Liver (tissue), 9 donors: ENCODE measurements around the gene CNPY3. TPM values are rescaled to one million over a fixed set of nuclear protein-coding genes. Genes with fewer than 3 reads are reported as not detected.
"Not testable (repeated sequence)": the region's sequence is repeated elsewhere in the genome, so short reads cannot be mapped to it uniquely, and the experiment has no call there.

Source experiments
- DNase-seq: peaks from one replicate; pipeline ENCODE4 v3.0.0-alpha.2; 2017; ENCODE audit warnings: low spot score
- H3K27ac ChIP-seq, 2 donors: one replicate each; pipeline ENCODE4 v1.7.0; 2013; ENCODE audit warnings: inconsistent platforms in 2 of 2, low read length in 2 of 2, control low read depth in 1 of 2, low read depth in 1 of 2, mild to moderate bottlenecking in 1 of 2
- H3K27me3 ChIP-seq, 4 donors: one replicate each; pipeline versions ENCODE4 v1.6.1 to v1.7.0; 2013; ENCODE audit warnings: low read length in 3 of 4, inconsistent platforms in 1 of 4, mild to moderate bottlenecking in 1 of 4, moderate library complexity in 1 of 4; ENCODE audit not compliant: control insufficient read depth in 4 of 4, insufficient read depth in 4 of 4
- H3K36me3 ChIP-seq, 4 donors: one replicate each; pipeline versions ENCODE4 v1.6.1 to v1.7.0; 2013; ENCODE audit warnings: low read length in 3 of 4, mild to moderate bottlenecking in 3 of 4, low read depth in 1 of 4, moderate library complexity in 1 of 4; ENCODE audit not compliant: control insufficient read depth in 4 of 4, insufficient read depth in 3 of 4
- H3K4me1 ChIP-seq, 4 donors: one replicate each; pipeline versions ENCODE4 v1.6.1 to v1.7.0; 2013; ENCODE audit warnings: low read length in 3 of 4, mild to moderate bottlenecking in 3 of 4, moderate library complexity in 1 of 4; ENCODE audit not compliant: control insufficient read depth in 4 of 4, insufficient read depth in 4 of 4
- H3K4me3 ChIP-seq, 3 donors: one replicate each; pipeline versions ENCODE4 v1.6.1 to v1.7.0; 2013; ENCODE audit warnings: low read length in 3 of 3, control low read depth in 1 of 3, low read depth in 1 of 3, mild to moderate bottlenecking in 1 of 3
- H3K9ac ChIP-seq, 2 donors: one replicate each; pipeline ENCODE4 v1.7.0; 2013; ENCODE audit warnings: low read length in 2 of 2, mild to moderate bottlenecking in 2 of 2, moderate library complexity in 2 of 2, control low read depth in 1 of 2, low read depth in 1 of 2
- H3K9me3 ChIP-seq, 4 donors: one replicate each; pipeline versions ENCODE4 v1.6.1 to v1.7.0; 2013; ENCODE audit warnings: low read length in 3 of 4; ENCODE audit not compliant: control insufficient read depth in 4 of 4
- CTCF ChIP-seq: fragments of 150-350 bp; IDR thresholded peaks from 2 replicates; pipeline ENCODE4 v1.5.1; 2017; ENCODE audit warnings: improper control_type of control experiment, low read depth, low read length; ENCODE audit not compliant: missing input control
- EGR1 ChIP-seq, 2 donors: IDR thresholded peaks; 2 replicates each; pipeline ENCODE4 v1.6.1; 2016 to 2018; ENCODE audit warnings: antibody characterized with exemption in 2 of 2, low read depth in 2 of 2
- FOXA1 ChIP-seq: IDR thresholded peaks from 2 replicates; pipeline ENCODE4 v1.6.1; 2016; ENCODE audit warnings: antibody characterized with exemption
- FOXA2 ChIP-seq: IDR thresholded peaks from 2 replicates; pipeline ENCODE4 v1.6.1; 2016; ENCODE audit warnings: antibody characterized with exemption
- GABPA ChIP-seq, 2 donors: IDR thresholded peaks in 1 of 2; conservative IDR thresholded peaks in 1 of 2; 2 replicates each; pipeline ENCODE4 v1.6.1; 2016; ENCODE audit warnings: antibody characterized with exemption in 2 of 2, mild to moderate bottlenecking in 1 of 2, moderate library complexity in 1 of 2
- HNF4A ChIP-seq, 2 donors: conservative IDR thresholded peaks; 2 replicates each; pipeline ENCODE4 v1.6.1; 2016; ENCODE audit warnings: antibody characterized with exemption in 2 of 2, mild to moderate bottlenecking in 2 of 2
- HNF4G ChIP-seq: IDR thresholded peaks from 2 replicates; pipeline ENCODE4 v1.6.1; 2016; ENCODE audit warnings: antibody characterized with exemption
- JUND ChIP-seq, 2 donors: IDR thresholded peaks; 2 replicates each; pipeline ENCODE4 v1.6.1; 2016; ENCODE audit warnings: antibody characterized with exemption in 2 of 2
- MAX ChIP-seq: IDR thresholded peaks from 2 replicates; pipeline ENCODE4 v1.6.1; 2016; ENCODE audit warnings: antibody characterized with exemption
- NR2F2 ChIP-seq: IDR thresholded peaks from 2 replicates; pipeline ENCODE4 v1.6.1; 2016; ENCODE audit warnings: antibody characterized with exemption
- RAD21 ChIP-seq, 2 donors: IDR thresholded peaks; 2 replicates each; pipeline ENCODE4 v1.6.1; 2016; ENCODE audit warnings: antibody characterized with exemption in 2 of 2, mild to moderate bottlenecking in 2 of 2
- RXRA ChIP-seq, 2 donors: IDR thresholded peaks; 2 replicates each; pipeline ENCODE4 v1.6.1; 2017 to 2018; ENCODE audit warnings: antibody characterized with exemption in 2 of 2, mild to moderate bottlenecking in 1 of 2
- SP1 ChIP-seq: IDR thresholded peaks from 2 replicates; pipeline ENCODE4 v1.6.1; 2018; ENCODE audit warnings: antibody characterized with exemption, mild to moderate bottlenecking
- TAF1 ChIP-seq: conservative IDR thresholded peaks from 2 replicates; pipeline ENCODE4 v1.6.1; 2016; ENCODE audit warnings: antibody characterized with exemption, mild to moderate bottlenecking
- ZBTB33 ChIP-seq: IDR thresholded peaks from 2 replicates; pipeline ENCODE4 v1.6.1; 2016; ENCODE audit warnings: antibody characterized with exemption
- WGBS: extraction: QIAGEN DNeasy Blood & Tissue Kit; methylation state at CpG from one replicate; pipeline ENCODE4 v1.1.7; 2013; 5-methylcytosine and 5-hydroxymethylcytosine counted together
- polyA plus RNA-seq, 2 donors: library from polyadenylated mRNA; stranded (reverse) in 1 of 2; unstranded in 1 of 2; fragments of 200-250 nt in 1 of 2; fragments of >200 nt in 1 of 2; fragmentation: Nextera tagmentation in 1 of 2; extraction: Ambion mirVana in 1 of 2; gene quantifications; one replicate each; pipeline versions ENCODE4 v1.2.1 to v1.2.3, GENCODE V29; 2013 to 2015
- total RNA-seq, 2 donors: library from RNA; depleted of rRNA; stranded (reverse); fragments of >200 nt; gene quantifications; one replicate each; pipeline ENCODE4 v1.2.3, GENCODE V29; 2014
- TF ChIP-seq, protein P1 (sequence below): IDR thresholded peaks from 2 replicates; pipeline ENCODE4 v1.6.1; 2016; ENCODE audit warnings: antibody characterized with exemption, mild to moderate bottlenecking
- TF ChIP-seq, protein P2 (sequence below): IDR thresholded peaks from 2 replicates; pipeline ENCODE4 v1.6.1; 2016; ENCODE audit warnings: antibody characterized with exemption
- donor health status: healthy.
- donor health status: healthy.
- donor health status: healthy.
- donor health status: healthy.
- donor health status: healthy.

CNPY3 gene
- total and polyA plus RNA-seq, 4 donors: 17.2 to 41.0 (median 27.2) TPM

GRCh38 chr6:42885702-42886101 is 43.6 kb upstream of the CNPY3 start:
- H3K4me1 ChIP-seq: peaks cover 4 to 13% (median 8%) of the 10 kb centered on the region in 4 donors
- H3K27ac ChIP-seq: no peak overlapping the region
- H3K36me3 ChIP-seq: peaks cover 12 to 38% (median 32%) of the 10 kb centered on the region in 4 donors
- no peaks in the 10 kb centered on the region for H3K9me3 ChIP-seq
- H3K9ac ChIP-seq: no peak overlapping the region
- H3K27me3 ChIP-seq: no peaks in the 10 kb centered on the region
- no peak for DNase-seq
- TF ChIP-seq RXRA (IDR thresholded peaks at IDR 0.05) (no peak), HNF4G (no peak), GABPA (IDR thresholded peaks at IDR 0.05 in 1 of 2, conservative IDR thresholded peaks at IDR 0.05 in 1 of 2) (no peak), FOXA1 (no peak), EGR1 (IDR thresholded peaks at IDR 0.05; ENCODE audit: low read depth in 2 of 2) (no peak), SP1 (no peak), JUND (IDR thresholded peaks at IDR 0.05) (no peak), TAF1 (no peak), RAD21 (IDR thresholded peaks at IDR 0.05) (no peak), MAX (no peak), HNF4A (conservative IDR thresholded peaks at IDR 0.05) (no peak), CTCF (no peak), NR2F2 (no peak), FOXA2 (no peak), ZBTB33 (no peak)
- TF ChIP-seq, protein P1, sequence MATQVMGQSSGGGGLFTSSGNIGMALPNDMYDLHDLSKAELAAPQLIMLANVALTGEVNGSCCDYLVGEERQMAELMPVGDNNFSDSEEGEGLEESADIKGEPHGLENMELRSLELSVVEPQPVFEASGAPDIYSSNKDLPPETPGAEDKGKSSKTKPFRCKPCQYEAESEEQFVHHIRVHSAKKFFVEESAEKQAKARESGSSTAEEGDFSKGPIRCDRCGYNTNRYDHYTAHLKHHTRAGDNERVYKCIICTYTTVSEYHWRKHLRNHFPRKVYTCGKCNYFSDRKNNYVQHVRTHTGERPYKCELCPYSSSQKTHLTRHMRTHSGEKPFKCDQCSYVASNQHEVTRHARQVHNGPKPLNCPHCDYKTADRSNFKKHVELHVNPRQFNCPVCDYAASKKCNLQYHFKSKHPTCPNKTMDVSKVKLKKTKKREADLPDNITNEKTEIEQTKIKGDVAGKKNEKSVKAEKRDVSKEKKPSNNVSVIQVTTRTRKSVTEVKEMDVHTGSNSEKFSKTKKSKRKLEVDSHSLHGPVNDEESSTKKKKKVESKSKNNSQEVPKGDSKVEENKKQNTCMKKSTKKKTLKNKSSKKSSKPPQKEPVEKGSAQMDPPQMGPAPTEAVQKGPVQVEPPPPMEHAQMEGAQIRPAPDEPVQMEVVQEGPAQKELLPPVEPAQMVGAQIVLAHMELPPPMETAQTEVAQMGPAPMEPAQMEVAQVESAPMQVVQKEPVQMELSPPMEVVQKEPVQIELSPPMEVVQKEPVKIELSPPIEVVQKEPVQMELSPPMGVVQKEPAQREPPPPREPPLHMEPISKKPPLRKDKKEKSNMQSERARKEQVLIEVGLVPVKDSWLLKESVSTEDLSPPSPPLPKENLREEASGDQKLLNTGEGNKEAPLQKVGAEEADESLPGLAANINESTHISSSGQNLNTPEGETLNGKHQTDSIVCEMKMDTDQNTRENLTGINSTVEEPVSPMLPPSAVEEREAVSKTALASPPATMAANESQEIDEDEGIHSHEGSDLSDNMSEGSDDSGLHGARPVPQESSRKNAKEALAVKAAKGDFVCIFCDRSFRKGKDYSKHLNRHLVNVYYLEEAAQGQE: no peak
- TF ChIP-seq, protein P2, sequence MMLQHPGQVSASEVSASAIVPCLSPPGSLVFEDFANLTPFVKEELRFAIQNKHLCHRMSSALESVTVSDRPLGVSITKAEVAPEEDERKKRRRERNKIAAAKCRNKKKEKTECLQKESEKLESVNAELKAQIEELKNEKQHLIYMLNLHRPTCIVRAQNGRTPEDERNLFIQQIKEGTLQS: no peak
- no peak overlapping the region for H3K4me3 ChIP-seq
- WGBS: 82% methylated on average over 4 of the region's 4 CpGs

DNA sequence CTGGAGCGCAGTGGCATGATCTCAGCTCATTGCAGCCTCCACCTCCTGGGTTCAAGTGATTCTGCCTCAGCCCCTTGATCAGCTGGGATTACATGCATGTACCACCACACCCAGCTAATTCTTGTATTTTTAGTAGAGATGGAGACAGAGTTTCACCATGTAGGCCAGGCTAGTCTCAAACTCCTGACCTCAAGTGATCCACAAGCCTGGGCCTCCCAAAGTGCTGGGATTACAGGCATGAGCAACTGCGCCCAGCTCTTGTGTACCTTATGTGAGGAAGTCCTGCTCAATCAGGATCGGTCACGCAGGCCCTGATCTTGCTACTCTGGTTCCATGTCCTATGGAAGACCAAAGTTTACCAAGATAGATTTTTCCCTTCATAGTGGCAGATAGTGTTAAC is 41.1 kb upstream of the CNPY3 start:
- WGBS: 95% methylated on average over 4 of the region's 4 CpGs
- not testable (repeated sequence) for H3K9me3 ChIP-seq, H3K27ac ChIP-seq, H3K9ac ChIP-seq, H3K4me3 ChIP-seq, DNase-seq, H3K27me3 ChIP-seq
- Histone ChIP-seq H3K36me3 (peaks cover 7 to 33% (median 29%) of the 10 kb centered on the region in 4 donors), H3K4me1 (peaks cover 3 to 15% (median 10%) of the 10 kb centered on the region in 4 donors)
